Measurements from ENCODE around the gene ADGB. TPM values are rescaled to one million over a fixed set of nuclear protein-coding genes. Genes with fewer than 3 reads are reported as not detected.
A peak's percentile ranks its signal among the peaks of the same experiment; 100 is the strongest.

Gene ADGB
- total RNA-seq (2011; cell fraction: chromatin; rRNA removed; ENCODE audit: low replicate concordance) = not detected in 2 replicates
- total RNA-seq (2011; cell fraction: nucleolus; rRNA removed) = not detected in 2 replicates
- not detected in 2 replicates for total RNA-seq (2011; cell fraction: nucleoplasm; rRNA removed)
- not detected in 2 replicates for total RNA-seq (2014; rRNA removed)
- not detected in 2 replicates for total RNA-seq (2014; rRNA removed; fragmentation: Illumina TruSeq; extraction: Trizol)
- not detected in 2 replicates for total RNA-seq (2015; rRNA removed; fragmentation: Illumina TruSeq; extraction: Trizol)
- total RNA-seq (2021) = not detected in 2 replicates
- polyA plus RNA-seq (2011; rRNA removed) = not detected in 2 replicates
- polyA plus RNA-seq (2011; cell fraction: cytosol; rRNA removed) = not detected in 2 replicates
- polyA plus RNA-seq (2011; cell fraction: nucleus; rRNA removed) = not detected in 2 replicates
- 0.06 TPM in 1 of 2 replicates, not detected in the other for polyA plus RNA-seq (2012)
- polyA plus RNA-seq (2014; fragmentation: Illumina TruSeq; extraction: Trizol) = not detected in 2 replicates
- not detected for polyA plus RNA-seq (2014; fragmentation: Nextera tagmentation; extraction: Ambion mirVana)
- polyA plus RNA-seq (2014; rRNA removed) = not detected in 2 replicates
- polyA minus RNA-seq (2011; rRNA and poly(A)+ RNA removed) = not detected in 2 replicates
- not detected in 2 replicates for polyA minus RNA-seq (2011; cell fraction: cytosol; rRNA and poly(A)+ RNA removed)
- not detected in 2 replicates for polyA minus RNA-seq (2011; cell fraction: nucleus; rRNA and poly(A)+ RNA removed)
- percentile 0 among the genes with signal in this experiment for Bru-seq, nascent RNA
- percentile 2 among the genes with signal in this experiment for BruChase-seq, experiment 1, labeled RNA remaining after a 2-hour chase
- percentile 3 among the genes with signal in this experiment for BruChase-seq, experiment 2, labeled RNA remaining after a 6-hour chase
- long read RNA-seq, experiment 1 = 0 reads
- long read RNA-seq, experiment 2, partial matches to known transcripts = 0 of 1 reads
- long read RNA-seq, experiment 2, other reads (novel, unspliced or antisense) = 1 of 1 reads
- long read RNA-seq, experiment 3 = 0 reads

DNA sequence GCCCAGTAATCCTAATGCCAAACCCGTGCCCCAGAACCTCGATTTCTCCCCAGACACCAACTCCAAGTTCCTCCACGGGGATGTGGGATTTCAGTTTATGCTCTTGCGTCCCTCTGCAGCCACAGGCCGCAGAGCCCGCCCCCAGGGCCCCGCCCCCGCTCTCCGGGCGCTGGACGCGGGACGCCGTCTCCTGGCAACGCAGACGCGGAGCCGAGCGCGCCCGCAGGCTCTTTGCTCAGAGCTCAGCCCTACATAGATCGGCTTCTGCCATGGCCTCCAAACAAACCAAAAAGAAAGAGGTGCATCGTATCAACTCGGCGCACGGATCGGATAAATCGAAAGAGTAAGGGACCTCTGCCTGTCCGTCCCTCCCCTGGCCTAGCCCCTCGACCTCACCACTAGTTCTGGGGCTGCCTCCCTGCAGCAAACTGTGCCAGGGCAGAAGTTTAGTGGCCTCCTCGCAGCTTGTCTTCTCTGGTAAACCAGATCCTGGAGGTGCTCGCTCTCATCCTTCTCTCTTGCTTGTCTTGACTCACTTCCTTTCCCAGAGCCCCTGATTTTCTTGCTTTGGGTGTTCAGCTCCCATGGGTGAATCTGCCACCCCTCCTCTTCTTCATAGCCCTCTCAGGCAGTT is at the start of gene ADGB:
ADGB (plus strand) TSS at position 201 of the 634 bp plus-strand sequence; CDS start at position 270, 69 bp downstream.
- H3K4me2 ChIP-seq (ENCODE audit: insufficient read depth, low read length) = peak within 1 kb of the TSS; percentile 66
- no peaks in the 10 kb centered on the region for H3K36me3 ChIP-seq (ENCODE audit: control insufficient read depth, insufficient read depth, low read length)
- H3K27me3 ChIP-seq (ENCODE audit: control insufficient read depth in 2 of 2, insufficient read depth in 2 of 2, low read length in 2 of 2) = peaks cover 0 to 10% of the 10 kb centered on the region in 2 experiments; a peak in 1 of 5 replicates
- ATAC-seq (peak; percentile 99), FAIRE-seq (no peak), DNase-seq (ENCODE audit: extremely low read depth in 1 of 4, low spot score in 3 of 4) (peak; percentile 69 to 76 (median 76))
- intact Hi-C loops (cut with micrococcal nuclease) (loop anchor here (2.0 kb wide), 1 partner anchor 50 kb away; no protein-coding TSS in a partner anchor), in situ Hi-C loops (cut with MboI) (loop anchor here (5.0 kb wide), 1 partner anchor 68 kb away; no protein-coding TSS in a partner anchor)
- 4% methylated on average over 27 of the region's 32 CpGs for WGBS (ENCODE audit: insufficient coverage, low coverage, missing lambda C conversion rate)
- H2AFZ ChIP-seq (ENCODE audit: low read depth, low read length) = peak within 1 kb of the TSS; percentile 50
- no peaks in the 10 kb centered on the region for H3K9me1 ChIP-seq (ENCODE audit: control insufficient read depth, insufficient read depth, low read length)
- H4K20me1 ChIP-seq (replicated peaks; ENCODE audit: control insufficient read depth, insufficient read depth, low read length) = no peaks in the 10 kb centered on the region
- no TSS peak for BruUV-seq (replicated peaks)
- no peak within 1 kb of the TSS for H3K27ac ChIP-seq (ENCODE audit: extremely low read depth, low read depth, low read length)
- CTCF ChIA-PET (ENCODE audit: low intra/inter-chr PET ratio) = no interaction called here
- POLR2A ChIA-PET = no interaction called here
- H3K4me1 ChIP-seq (replicated peaks in 1 of 2; ENCODE audit: control insufficient read depth in 2 of 2, insufficient read depth in 2 of 2, low read length in 2 of 2) = peaks cover 0 to 7% of the 10 kb centered on the region in 2 experiments; a peak in 3 of 5 replicates
- no peaks in the 10 kb centered on the region for H3K79me2 ChIP-seq (ENCODE audit: control insufficient read depth, insufficient read depth, low read length)
- peak within 1 kb of the TSS in 1 of 2 experiments; percentile 86; a peak in 1 of 4 replicates for H3K9ac ChIP-seq (ENCODE audit: insufficient read depth in 1 of 2, low read depth in 2 of 2, low read length in 2 of 2)
- no peaks in the 10 kb centered on the region for H3K9me3 ChIP-seq (replicated peaks; ENCODE audit: control insufficient read depth, insufficient read depth, low read depth, low read length)
- peak within 1 kb of the TSS; percentile 13; the same call in 1 of the 2 replicates for H3K4me3 ChIP-seq
- 0 out of 2 replicates have a peak, but pooled peaks have one; percentile 27 for TF ChIP-seq ZBTB17 (CRISPR knock-in tag; IDR thresholded peaks at IDR 0.05)
- peak; percentile 29 for TF ChIP-seq RBM22 (IDR thresholded peaks at IDR 0.05; ENCODE audit: low read depth, low read length, poor library complexity, severe bottlenecking)
- TF ChIP-seq MXI1 (IDR thresholded peaks at IDR 0.05; ENCODE audit: low read depth, low read length) = peak; percentile 70; the same call in 1 of the 2 replicates
- TF ChIP-seq, protein P1, sequence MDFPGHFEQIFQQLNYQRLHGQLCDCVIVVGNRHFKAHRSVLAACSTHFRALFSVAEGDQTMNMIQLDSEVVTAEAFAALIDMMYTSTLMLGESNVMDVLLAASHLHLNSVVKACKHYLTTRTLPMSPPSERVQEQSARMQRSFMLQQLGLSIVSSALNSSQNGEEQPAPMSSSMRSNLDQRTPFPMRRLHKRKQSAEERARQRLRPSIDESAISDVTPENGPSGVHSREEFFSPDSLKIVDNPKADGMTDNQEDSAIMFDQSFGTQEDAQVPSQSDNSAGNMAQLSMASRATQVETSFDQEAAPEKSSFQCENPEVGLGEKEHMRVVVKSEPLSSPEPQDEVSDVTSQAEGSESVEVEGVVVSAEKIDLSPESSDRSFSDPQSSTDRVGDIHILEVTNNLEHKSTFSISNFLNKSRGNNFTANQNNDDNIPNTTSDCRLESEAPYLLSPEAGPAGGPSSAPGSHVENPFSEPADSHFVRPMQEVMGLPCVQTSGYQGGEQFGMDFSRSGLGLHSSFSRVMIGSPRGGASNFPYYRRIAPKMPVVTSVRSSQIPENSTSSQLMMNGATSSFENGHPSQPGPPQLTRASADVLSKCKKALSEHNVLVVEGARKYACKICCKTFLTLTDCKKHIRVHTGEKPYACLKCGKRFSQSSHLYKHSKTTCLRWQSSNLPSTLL (IDR thresholded peaks at IDR 0.05) = no peak
- no peak for TF ChIP-seq RBBP5 (IDR thresholded peaks at IDR 0.05; ENCODE audit: borderline replicate concordance, insufficient read depth, low read length, poor library complexity, severe bottlenecking)
- TF ChIP-seq, protein P2, sequence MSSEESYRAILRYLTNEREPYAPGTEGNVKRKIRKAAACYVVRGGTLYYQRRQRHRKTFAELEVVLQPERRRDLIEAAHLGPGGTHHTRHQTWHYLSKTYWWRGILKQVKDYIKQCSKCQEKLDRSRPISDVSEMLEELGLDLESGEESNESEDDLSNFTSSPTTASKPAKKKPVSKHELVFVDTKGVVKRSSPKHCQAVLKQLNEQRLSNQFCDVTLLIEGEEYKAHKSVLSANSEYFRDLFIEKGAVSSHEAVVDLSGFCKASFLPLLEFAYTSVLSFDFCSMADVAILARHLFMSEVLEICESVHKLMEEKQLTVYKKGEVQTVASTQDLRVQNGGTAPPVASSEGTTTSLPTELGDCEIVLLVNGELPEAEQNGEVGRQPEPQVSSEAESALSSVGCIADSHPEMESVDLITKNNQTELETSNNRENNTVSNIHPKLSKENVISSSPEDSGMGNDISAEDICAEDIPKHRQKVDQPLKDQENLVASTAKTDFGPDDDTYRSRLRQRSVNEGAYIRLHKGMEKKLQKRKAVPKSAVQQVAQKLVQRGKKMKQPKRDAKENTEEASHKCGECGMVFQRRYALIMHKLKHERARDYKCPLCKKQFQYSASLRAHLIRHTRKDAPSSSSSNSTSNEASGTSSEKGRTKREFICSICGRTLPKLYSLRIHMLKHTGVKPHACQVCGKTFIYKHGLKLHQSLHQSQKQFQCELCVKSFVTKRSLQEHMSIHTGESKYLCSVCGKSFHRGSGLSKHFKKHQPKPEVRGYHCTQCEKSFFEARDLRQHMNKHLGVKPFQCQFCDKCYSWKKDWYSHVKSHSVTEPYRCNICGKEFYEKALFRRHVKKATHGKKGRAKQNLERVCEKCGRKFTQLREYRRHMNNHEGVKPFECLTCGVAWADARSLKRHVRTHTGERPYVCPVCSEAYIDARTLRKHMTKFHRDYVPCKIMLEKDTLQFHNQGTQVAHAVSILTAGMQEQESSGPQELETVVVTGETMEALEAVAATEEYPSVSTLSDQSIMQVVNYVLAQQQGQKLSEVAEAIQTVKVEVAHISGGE (CRISPR knock-in tag; IDR thresholded peaks at IDR 0.05) = no peak
- TF ChIP-seq HMGN3 (IDR thresholded peaks at IDR 0.05; ENCODE audit: borderline replicate concordance, extremely low read depth, insufficient read length, low read depth, low read length) = no peak
- TF ChIP-seq, protein P3, sequence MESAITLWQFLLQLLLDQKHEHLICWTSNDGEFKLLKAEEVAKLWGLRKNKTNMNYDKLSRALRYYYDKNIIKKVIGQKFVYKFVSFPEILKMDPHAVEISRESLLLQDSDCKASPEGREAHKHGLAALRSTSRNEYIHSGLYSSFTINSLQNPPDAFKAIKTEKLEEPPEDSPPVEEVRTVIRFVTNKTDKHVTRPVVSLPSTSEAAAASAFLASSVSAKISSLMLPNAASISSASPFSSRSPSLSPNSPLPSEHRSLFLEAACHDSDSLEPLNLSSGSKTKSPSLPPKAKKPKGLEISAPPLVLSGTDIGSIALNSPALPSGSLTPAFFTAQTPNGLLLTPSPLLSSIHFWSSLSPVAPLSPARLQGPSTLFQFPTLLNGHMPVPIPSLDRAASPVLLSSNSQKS (CRISPR knock-in tag; IDR thresholded peaks at IDR 0.05) = no peak
